Endothelial cell of umbilical vein (primary cell): Measurements from ENCODE around the gene DOCK7.

Source experiments
- EZH2 ChIP-seq: IDR thresholded peaks from 2 replicates; pipeline ENCODE4 v1.6.1; 2012; ENCODE audit warnings: borderline replicate concordance, low read depth, mild to moderate bottlenecking, moderate library complexity, low read length, inconsistent platforms; ENCODE audit not compliant: severe bottlenecking
- FOS ChIP-seq: IDR thresholded peaks from 2 replicates; pipeline ENCODE4 v1.6.1; 2011; ENCODE audit warnings: mild to moderate bottlenecking, low read length, moderate library complexity, borderline replicate concordance; ENCODE audit not compliant: insufficient read depth
- JUN ChIP-seq: IDR thresholded peaks from 2 replicates; pipeline ENCODE4 v1.6.1; 2011; ENCODE audit warnings: borderline replicate concordance, low read depth; ENCODE audit not compliant: insufficient read length, insufficient read depth
- MYC ChIP-seq: IDR thresholded peaks from one replicate; pipeline ENCODE4 v1.6.1; 2011; ENCODE audit warnings: mild to moderate bottlenecking, low read depth, low read length
- POLR2A ChIP-seq: IDR thresholded peaks from 2 replicates; pipeline ENCODE4 v1.6.1; 2012; ENCODE audit warnings: low read depth, mild to moderate bottlenecking, control low read depth, low read length
- POLR2AphosphoS5 ChIP-seq: IDR thresholded peaks from 2 replicates; pipeline ENCODE4 v1.6.1; 2012; ENCODE audit warnings: low read depth, mild to moderate bottlenecking, control low read depth, low read length, moderate library complexity; ENCODE audit not compliant: insufficient read depth
- TF ChIP-seq, protein P1 (sequence below), 2 donors: IDR thresholded peaks; 1 replicate in 1 of 2; 2 replicates in 1 of 2; pipeline ENCODE4 v1.5.1; 2011; ENCODE audit warnings: low read length in 2 of 2, mild to moderate bottlenecking in 2 of 2, moderate library complexity in 2 of 2, control low read depth in 1 of 2, inconsistent platforms in 1 of 2, low read depth in 1 of 2; ENCODE audit not compliant: insufficient read depth in 1 of 2; ENCODE audit errors: extremely low read depth in 1 of 2

DNA sequence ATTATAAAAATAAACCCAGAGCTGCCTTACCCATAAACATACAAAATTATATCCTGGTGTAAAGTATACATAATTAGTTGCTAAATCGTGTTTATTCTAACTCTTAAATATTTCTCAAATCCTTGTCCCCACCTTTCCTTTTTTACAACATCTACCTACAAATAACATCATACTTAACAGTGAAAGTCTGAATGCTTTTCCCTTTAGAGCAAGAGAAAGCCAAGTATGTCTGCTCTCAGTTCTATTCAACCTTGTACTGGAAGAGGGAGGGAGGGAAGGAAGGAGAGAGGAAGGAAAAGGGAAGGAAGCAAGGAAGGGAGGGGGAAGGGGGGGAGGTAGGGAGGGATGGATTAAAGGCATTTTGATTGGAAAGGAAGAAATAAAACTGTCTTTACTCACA is 14.6 kb downstream of the DOCK7 start:
- TF ChIP-seq, protein P1, sequence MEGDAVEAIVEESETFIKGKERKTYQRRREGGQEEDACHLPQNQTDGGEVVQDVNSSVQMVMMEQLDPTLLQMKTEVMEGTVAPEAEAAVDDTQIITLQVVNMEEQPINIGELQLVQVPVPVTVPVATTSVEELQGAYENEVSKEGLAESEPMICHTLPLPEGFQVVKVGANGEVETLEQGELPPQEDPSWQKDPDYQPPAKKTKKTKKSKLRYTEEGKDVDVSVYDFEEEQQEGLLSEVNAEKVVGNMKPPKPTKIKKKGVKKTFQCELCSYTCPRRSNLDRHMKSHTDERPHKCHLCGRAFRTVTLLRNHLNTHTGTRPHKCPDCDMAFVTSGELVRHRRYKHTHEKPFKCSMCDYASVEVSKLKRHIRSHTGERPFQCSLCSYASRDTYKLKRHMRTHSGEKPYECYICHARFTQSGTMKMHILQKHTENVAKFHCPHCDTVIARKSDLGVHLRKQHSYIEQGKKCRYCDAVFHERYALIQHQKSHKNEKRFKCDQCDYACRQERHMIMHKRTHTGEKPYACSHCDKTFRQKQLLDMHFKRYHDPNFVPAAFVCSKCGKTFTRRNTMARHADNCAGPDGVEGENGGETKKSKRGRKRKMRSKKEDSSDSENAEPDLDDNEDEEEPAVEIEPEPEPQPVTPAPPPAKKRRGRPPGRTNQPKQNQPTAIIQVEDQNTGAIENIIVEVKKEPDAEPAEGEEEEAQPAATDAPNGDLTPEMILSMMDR (IDR thresholded peaks at IDR 0.05; ENCODE audit: extremely low read depth in 1 of 2, insufficient read depth in 1 of 2, low read depth in 1 of 2, low read length in 2 of 2): no peak
- TF ChIP-seq POLR2AphosphoS5 (no peak), POLR2A (no peak), FOS (no peak), EZH2 (no peak), MYC (no peak), JUN (no peak)
